22Rv1 (cell line): ENCODE data around the gene GUSB.

Experiments used
- ZFX ChIP-seq: fragments of 450-650 bp; IDR thresholded peaks from 2 replicates; pipeline ENCODE4 v1.6.1; 2017; ENCODE audit warnings: antibody characterized with exemption, borderline replicate concordance
- TF ChIP-seq, protein P1 (sequence below): fragments of 450-650 bp; IDR thresholded peaks from 2 replicates; pipeline ENCODE4 v1.5.1; 2017; ENCODE audit warnings: mild to moderate bottlenecking

GRCh38 chr7:65915921-65916657 lies 65.9 kb downstream of the GUSB start:
- TF ChIP-seq, protein P1, sequence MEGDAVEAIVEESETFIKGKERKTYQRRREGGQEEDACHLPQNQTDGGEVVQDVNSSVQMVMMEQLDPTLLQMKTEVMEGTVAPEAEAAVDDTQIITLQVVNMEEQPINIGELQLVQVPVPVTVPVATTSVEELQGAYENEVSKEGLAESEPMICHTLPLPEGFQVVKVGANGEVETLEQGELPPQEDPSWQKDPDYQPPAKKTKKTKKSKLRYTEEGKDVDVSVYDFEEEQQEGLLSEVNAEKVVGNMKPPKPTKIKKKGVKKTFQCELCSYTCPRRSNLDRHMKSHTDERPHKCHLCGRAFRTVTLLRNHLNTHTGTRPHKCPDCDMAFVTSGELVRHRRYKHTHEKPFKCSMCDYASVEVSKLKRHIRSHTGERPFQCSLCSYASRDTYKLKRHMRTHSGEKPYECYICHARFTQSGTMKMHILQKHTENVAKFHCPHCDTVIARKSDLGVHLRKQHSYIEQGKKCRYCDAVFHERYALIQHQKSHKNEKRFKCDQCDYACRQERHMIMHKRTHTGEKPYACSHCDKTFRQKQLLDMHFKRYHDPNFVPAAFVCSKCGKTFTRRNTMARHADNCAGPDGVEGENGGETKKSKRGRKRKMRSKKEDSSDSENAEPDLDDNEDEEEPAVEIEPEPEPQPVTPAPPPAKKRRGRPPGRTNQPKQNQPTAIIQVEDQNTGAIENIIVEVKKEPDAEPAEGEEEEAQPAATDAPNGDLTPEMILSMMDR, result no peak
- no peak for TF ChIP-seq ZFX
